ENCODE measurements around the gene NPM3.

DNA sequence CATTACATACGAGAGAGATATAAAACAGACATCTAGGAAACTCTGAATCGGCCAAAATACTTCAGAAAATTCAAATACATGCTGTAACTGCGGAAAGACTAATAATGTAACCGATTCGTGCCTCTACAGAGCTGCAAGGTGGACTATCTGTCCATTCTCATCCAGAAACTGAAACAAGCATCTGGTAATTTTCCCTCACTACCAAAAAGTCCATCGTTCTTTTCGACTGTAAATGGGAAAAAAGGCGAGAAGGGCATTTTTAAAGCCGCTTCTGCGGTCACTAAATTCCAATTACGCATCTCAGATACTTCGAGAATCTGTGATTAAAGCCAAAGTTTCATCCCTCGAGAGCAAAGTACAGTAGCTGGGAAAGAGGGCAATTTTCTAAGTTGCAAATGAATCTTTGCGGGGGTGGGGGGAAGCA, 33.7 kb upstream of the NPM3 start:
- TF ChIP-seq, protein P1, sequence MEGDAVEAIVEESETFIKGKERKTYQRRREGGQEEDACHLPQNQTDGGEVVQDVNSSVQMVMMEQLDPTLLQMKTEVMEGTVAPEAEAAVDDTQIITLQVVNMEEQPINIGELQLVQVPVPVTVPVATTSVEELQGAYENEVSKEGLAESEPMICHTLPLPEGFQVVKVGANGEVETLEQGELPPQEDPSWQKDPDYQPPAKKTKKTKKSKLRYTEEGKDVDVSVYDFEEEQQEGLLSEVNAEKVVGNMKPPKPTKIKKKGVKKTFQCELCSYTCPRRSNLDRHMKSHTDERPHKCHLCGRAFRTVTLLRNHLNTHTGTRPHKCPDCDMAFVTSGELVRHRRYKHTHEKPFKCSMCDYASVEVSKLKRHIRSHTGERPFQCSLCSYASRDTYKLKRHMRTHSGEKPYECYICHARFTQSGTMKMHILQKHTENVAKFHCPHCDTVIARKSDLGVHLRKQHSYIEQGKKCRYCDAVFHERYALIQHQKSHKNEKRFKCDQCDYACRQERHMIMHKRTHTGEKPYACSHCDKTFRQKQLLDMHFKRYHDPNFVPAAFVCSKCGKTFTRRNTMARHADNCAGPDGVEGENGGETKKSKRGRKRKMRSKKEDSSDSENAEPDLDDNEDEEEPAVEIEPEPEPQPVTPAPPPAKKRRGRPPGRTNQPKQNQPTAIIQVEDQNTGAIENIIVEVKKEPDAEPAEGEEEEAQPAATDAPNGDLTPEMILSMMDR (IDR thresholded peaks at IDR 0.05) = no peak
- no peak for TF ChIP-seq POLR2A (IDR thresholded peaks at IDR 0.05)
